CD4-positive, alpha-beta T cell (primary cell): ENCODE data around the gene AUTS2. TPM values are rescaled to one million over a fixed set of nuclear protein-coding genes. Genes with fewer than 3 reads are reported as not detected.

Experiments
- ATAC-seq: fragments of 200-7000 bp; cut with Tn5 transposase; one replicate; pipeline ENCODE4 v1.10.0; 2022; ENCODE audit warnings: mild to moderate bottlenecking; ENCODE audit not compliant: poor library complexity
- CTCF ChIA-PET: fragments of 350-600 bp; sonication (Branson Sonifier 250); formaldehyde crosslinking; loops from one replicate; lab custom pipeline; 2021; ENCODE audit warnings: antibody characterized with exemption, inconsistent platforms; lab: Charles Lee
- POLR2A ChIA-PET: fragments of 350-600 bp; sonication (Branson Sonifier 250); formaldehyde crosslinking; loops from one replicate; lab custom pipeline; 2021; ENCODE audit warnings: antibody characterized with exemption, inconsistent platforms; lab: Charles Lee
- DNase-seq, 14 experiments: peaks; one replicate each; pipeline ENCODE4 v3.0.0-alpha.2; 2013 to 2020; ENCODE audit warnings: mixed read lengths in 2 of 14
- H3K27ac ChIP-seq, 2 donors: one replicate each; pipeline versions ENCODE4 v1.5.1 to v1.7.0; 2013; ENCODE audit warnings: low read length in 2 of 2, low read depth in 1 of 2, mild to moderate bottlenecking in 1 of 2
- H3K27me3 ChIP-seq, 2 experiments: 1 replicate in 1 of 2; 2 replicates in 1 of 2; pipeline versions ENCODE4 v1.6.1 to v1.7.0; 2013; ENCODE audit warnings: low read length in 2 of 2, control low read depth in 1 of 2, mild to moderate bottlenecking in 1 of 2, moderate library complexity in 1 of 2; ENCODE audit not compliant: insufficient read depth in 2 of 2, control insufficient read depth in 1 of 2
- H3K36me3 ChIP-seq: one replicate; pipeline ENCODE4 v1.6.1; 2013; ENCODE audit warnings: low read length, control low read depth; ENCODE audit not compliant: insufficient read depth
- H3K4me1 ChIP-seq: one replicate; pipeline ENCODE4 v1.6.1; 2013; ENCODE audit warnings: low read length, control low read depth; ENCODE audit not compliant: insufficient read depth
- H3K4me3 ChIP-seq: one replicate; pipeline ENCODE4 v1.5.1; 2013; ENCODE audit warnings: mild to moderate bottlenecking, low read length, moderate library complexity
- H3K9me3 ChIP-seq, 2 experiments: 1 replicate in 1 of 2; 2 replicates in 1 of 2; pipeline versions ENCODE4 v1.6.1 to v1.7.0; 2013; ENCODE audit warnings: low read length in 2 of 2, mild to moderate bottlenecking in 2 of 2, control low read depth in 1 of 2, moderate library complexity in 1 of 2; ENCODE audit not compliant: control insufficient read depth in 1 of 2, insufficient read depth in 1 of 2
- H3K27ac Mint-ChIP-seq: one replicate; pipeline ENCODE4 v1.8.0; 2020; ENCODE audit warnings: mixed read lengths
- H3K27me3 Mint-ChIP-seq: one replicate; pipeline ENCODE4 v1.8.0; 2021; ENCODE audit warnings: mixed read lengths
- H3K36me3 Mint-ChIP-seq: one replicate; pipeline ENCODE4 v1.8.0; 2021; ENCODE audit warnings: low read depth, mixed read lengths
- H3K4me1 Mint-ChIP-seq: one replicate; pipeline ENCODE4 v1.8.0; 2021; ENCODE audit warnings: low read depth, mixed read lengths
- H3K4me3 Mint-ChIP-seq: one replicate; pipeline ENCODE4 v1.8.0; 2020; ENCODE audit warnings: mild to moderate bottlenecking, mixed read lengths
- H3K9me3 Mint-ChIP-seq: one replicate; pipeline ENCODE4 v1.8.0; 2020; ENCODE audit warnings: mixed read lengths
- CTCF ChIP-seq: fragments of 200-600 bp; IDR thresholded peaks from one replicate; pipeline ENCODE4 v1.8.0; 2022; ENCODE audit warnings: antibody characterized with exemption, mild to moderate bottlenecking
- intact Hi-C, 2 experiments: fragments of 100-400 bp; cut with DNase I in 1 of 2; cut with micrococcal nuclease in 1 of 2; formaldehyde crosslinking; loops; one replicate each; pipeline versions ENCODE4 v1.15.1 to v1.9.0; 2023 to 2025; cut with DNase I, micrococcal nuclease
- total RNA-seq, 174 experiments: library from RNA in 2 of 174; stranded (reverse) in 2 of 174; gene quantifications; one replicate each; pipeline ENCODE4 v1.2.3 and lab custom pipeline; 2021 to 2026

The AUTS2 gene
- total RNA-seq, 2 experiments from 2014 or later, result 43.6 to 47.6 TPM

DNA sequence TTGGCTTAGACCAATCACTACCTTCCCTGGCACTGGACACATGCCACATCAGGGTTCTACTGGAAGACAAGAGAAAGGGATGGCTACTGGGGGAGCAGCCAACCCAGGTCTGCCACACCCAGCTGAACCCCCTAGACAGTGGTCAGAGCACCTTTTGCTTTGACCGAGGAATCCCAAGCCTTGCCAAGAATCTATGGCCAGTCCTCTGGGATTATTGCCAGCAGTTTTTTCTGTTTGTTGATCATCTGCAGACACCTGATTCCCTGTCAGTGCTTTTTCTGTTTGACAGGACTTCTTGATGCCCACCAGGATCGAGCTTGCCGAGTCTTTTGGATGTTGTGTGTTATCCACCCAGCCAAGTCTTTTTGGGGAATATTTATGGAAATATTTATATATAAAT, 1057.4 kb downstream of the AUTS2 start:
- no peak overlapping the region for H3K27ac ChIP-seq
- no peak for TF ChIP-seq CTCF
- intact Hi-C loops, result no loop called here
- no peaks in the 10 kb centered on the region for H3K36me3 ChIP-seq
- H3K4me1 ChIP-seq, result peaks cover 19% of the 10 kb centered on the region
- CTCF ChIA-PET, result no interaction called here
- Mint-ChIP-seq H3K36me3 (no peaks in the 10 kb centered on the region), H3K4me3 (no peak overlapping the region), H3K9me3 (no peaks in the 10 kb centered on the region), H3K27ac (no peak overlapping the region), H3K4me1 (peaks cover 26% of the 10 kb centered on the region), H3K27me3 (no peaks in the 10 kb centered on the region)
- H3K9me3 ChIP-seq, result no peaks in the 10 kb centered on the region
- no peaks in the 10 kb centered on the region for H3K27me3 ChIP-seq
- ATAC-seq, result no peak
- POLR2A ChIA-PET, result no interaction called here
- no peak overlapping the region for H3K4me3 ChIP-seq
- DNase-seq, result no peak

GRCh38 chr7:70657571-70657970, 1059.3 kb downstream of the AUTS2 start:
- Mint-ChIP-seq H3K27me3 (no peaks in the 10 kb centered on the region), H3K4me3 (no peak overlapping the region), H3K4me1 (peaks cover 33% of the 10 kb centered on the region), H3K27ac (no peak overlapping the region), H3K9me3 (no peaks in the 10 kb centered on the region), H3K36me3 (no peaks in the 10 kb centered on the region)
- POLR2A ChIA-PET, result interaction anchor here (0.8 to 4.6 kb wide), 3 partner anchors 9 to 21 kb away, joined by 3 to 22 read pairs (median 3); no protein-coding TSS in a partner anchor
- Histone ChIP-seq H3K27ac (no peak overlapping the region), H3K27me3 (no peaks in the 10 kb centered on the region), H3K4me1 (peaks cover 26% of the 10 kb centered on the region), H3K9me3 (peaks cover 0 to 6% of the 10 kb centered on the region in 2 experiments), H3K4me3 (no peak overlapping the region), H3K36me3 (no peaks in the 10 kb centered on the region)
- no peak for TF ChIP-seq CTCF
- no peak for DNase-seq
- CTCF ChIA-PET, result no interaction called here
- intact Hi-C loops, result no loop called here
- no peak for ATAC-seq

DNA sequence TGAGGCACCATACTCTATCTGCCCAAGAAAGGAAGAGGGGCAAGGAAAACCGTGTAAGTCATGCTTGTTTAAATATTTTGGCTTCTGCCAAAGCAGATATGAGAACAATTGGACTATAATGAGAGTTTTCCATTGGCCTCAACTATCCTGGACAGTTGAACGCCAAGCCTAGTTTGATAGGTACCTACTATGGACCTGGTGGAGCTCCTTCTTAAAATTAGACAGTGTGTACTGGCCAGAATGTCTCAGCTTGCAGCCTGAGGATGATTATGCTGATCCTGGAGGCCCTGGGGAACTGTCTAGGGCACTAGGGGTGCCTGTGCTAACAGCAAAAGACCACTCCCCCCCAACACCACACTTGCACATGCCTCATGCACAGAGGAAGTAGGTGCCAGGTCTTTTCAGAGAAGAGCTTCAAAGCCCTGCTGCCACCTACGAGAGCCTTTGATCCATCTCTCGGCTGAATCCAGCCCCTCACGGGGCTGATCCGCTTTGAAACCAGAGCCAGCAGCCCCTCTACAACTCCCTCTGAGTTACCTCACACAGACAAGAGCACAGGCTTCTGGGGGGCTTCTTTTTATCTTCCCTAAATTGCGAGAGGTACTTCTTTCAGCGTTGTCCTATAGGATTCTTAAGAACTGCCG, 1059.8 kb downstream of the AUTS2 start:
- Mint-ChIP-seq H3K4me1 (peaks cover 33% of the 10 kb centered on the region), H3K9me3 (no peaks in the 10 kb centered on the region), H3K27ac (peak overlapping the region; percentile 60), H3K27me3 (no peaks in the 10 kb centered on the region), H3K36me3 (no peaks in the 10 kb centered on the region), H3K4me3 (no peak overlapping the region)
- peak; percentile 29 for ATAC-seq
- DNase-seq, result no peak
- TF ChIP-seq CTCF, result no peak
- Histone ChIP-seq H3K27ac (no peak overlapping the region), H3K27me3 (no peaks in the 10 kb centered on the region), H3K4me3 (no peak overlapping the region), H3K36me3 (no peaks in the 10 kb centered on the region), H3K4me1 (peaks cover 26% of the 10 kb centered on the region), H3K9me3 (peaks cover 0 to 6% of the 10 kb centered on the region in 2 experiments)
- ChIA-PET CTCF (no interaction called here), POLR2A (interaction anchor here (0.8 to 4.6 kb wide), 4 partner anchors 9 to 38 kb away, joined by 3 to 22 read pairs (median 4); no protein-coding TSS in a partner anchor)
- intact Hi-C loops, result no loop called here
